Measurements from ENCODE around the gene ICAM2. TPM values are rescaled to one million over a fixed set of nuclear protein-coding genes. Genes with fewer than 3 reads are reported as not detected.

Gene ICAM2
- total and polyA plus RNA-seq, 4 donors = 58.7 to 77.7 (median 62.2) TPM

- Histone ChIP-seq H3K27me3 (ENCODE audit: control insufficient read depth in 3 of 3, insufficient read depth in 3 of 3, low read length in 2 of 3) (peaks cover 0 to 4% (median 0%) of the 10 kb centered on the region in 3 donors), H3K4me1 (ENCODE audit: control insufficient read depth in 5 of 5, insufficient read depth in 5 of 5, low read length in 5 of 5) (peaks cover 0 to 22% (median 13%) of the 10 kb centered on the region in 5 donors), H3K9ac (ENCODE audit: insufficient read depth in 1 of 2, low read length in 2 of 2) (no peak overlapping the region), H3K9me3 (ENCODE audit: control insufficient read depth in 4 of 4, insufficient read depth in 3 of 4, low read length in 3 of 4) (no peaks in the 10 kb centered on the region), H3K4me3 (no peak overlapping the region), H3K36me3 (ENCODE audit: control insufficient read depth in 4 of 4, insufficient read depth in 4 of 4, low read length in 4 of 4) (no peaks in the 10 kb centered on the region), H3K27ac (ENCODE audit: low read depth in 1 of 2, low read length in 1 of 2) (no peak overlapping the region)
- ATAC-seq (ENCODE audit: insufficient read depth, low FRiP score) (no peak), DNase-seq (no peak)
- no peak for TF ChIP-seq CTCF (IDR thresholded peaks at IDR 0.05; ENCODE audit: control extremely low read depth, extremely low read depth)
- 92 to 97% methylated on average over 5 of the region's 5 CpGs for WGBS, 2 donors
These were observed 24.8 kb downstream of the ICAM2 start for GRCh38 chr17:63995626-63996025.

GRCh38 chr17:63993368-63993985 lies 27.0 kb downstream of the ICAM2 start:
- DNase-seq (no peak), ATAC-seq (ENCODE audit: insufficient read depth, low FRiP score) (no peak)
- Histone ChIP-seq H3K4me3 (no peak overlapping the region), H3K27ac (ENCODE audit: low read depth in 1 of 2, low read length in 1 of 2) (no peak overlapping the region), H3K4me1 (ENCODE audit: control insufficient read depth in 5 of 5, insufficient read depth in 5 of 5, low read length in 5 of 5) (peaks cover 0 to 30% (median 13%) of the 10 kb centered on the region in 5 donors), H3K27me3 (ENCODE audit: control insufficient read depth in 3 of 3, insufficient read depth in 3 of 3, low read length in 2 of 3) (peaks cover 0 to 4% (median 0%) of the 10 kb centered on the region in 3 donors), H3K9me3 (ENCODE audit: control insufficient read depth in 4 of 4, insufficient read depth in 3 of 4, low read length in 3 of 4) (no peaks in the 10 kb centered on the region), H3K36me3 (ENCODE audit: control insufficient read depth in 4 of 4, insufficient read depth in 4 of 4, low read length in 4 of 4) (no peaks in the 10 kb centered on the region), H3K9ac (ENCODE audit: insufficient read depth in 1 of 2, low read length in 2 of 2) (no peak overlapping the region)
- no peak for TF ChIP-seq CTCF (IDR thresholded peaks at IDR 0.05; ENCODE audit: control extremely low read depth, extremely low read depth)
- WGBS, 2 donors = 85 to 96% methylated on average over 3 of the region's 3 CpGs

GRCh38 chr17:63991611-63992010 lies 28.8 kb downstream of the ICAM2 start:
- Histone ChIP-seq H3K27ac (ENCODE audit: low read depth in 1 of 2, low read length in 1 of 2) (no peak overlapping the region), H3K27me3 (ENCODE audit: control insufficient read depth in 3 of 3, insufficient read depth in 3 of 3, low read length in 2 of 3) (peaks cover 0 to 4% (median 0%) of the 10 kb centered on the region in 3 donors), H3K4me3 (no peak overlapping the region), H3K9me3 (ENCODE audit: control insufficient read depth in 4 of 4, insufficient read depth in 3 of 4, low read length in 3 of 4) (no peaks in the 10 kb centered on the region), H3K4me1 (ENCODE audit: control insufficient read depth in 5 of 5, insufficient read depth in 5 of 5, low read length in 5 of 5) (peaks cover 0 to 35% (median 10%) of the 10 kb centered on the region in 5 donors), H3K9ac (ENCODE audit: insufficient read depth in 1 of 2, low read length in 2 of 2) (no peak overlapping the region), H3K36me3 (ENCODE audit: control insufficient read depth in 4 of 4, insufficient read depth in 4 of 4, low read length in 4 of 4) (no peaks in the 10 kb centered on the region)
- 83 to 90% methylated on average over 11 of the region's 11 CpGs for WGBS, 2 donors
- no peak for TF ChIP-seq CTCF (IDR thresholded peaks at IDR 0.05; ENCODE audit: control extremely low read depth, extremely low read depth)
- DNase-seq = no peak
- ATAC-seq (ENCODE audit: insufficient read depth, low FRiP score) = no peak

Data from lung (tissue), 12 donors.